H9 (cell line): ENCODE data around the gene RBSN. TPM values are rescaled to one million over a fixed set of nuclear protein-coding genes. Genes with fewer than 3 reads are reported as not detected.

Experiments
- DNase-seq: peaks from one replicate; pipeline ENCODE4 v3.0.0-alpha.2; 2017
- H2AFZ ChIP-seq: one replicate; pipeline ENCODE4 v1.6.1; 2013; ENCODE audit warnings: mild to moderate bottlenecking, low read length, control low read depth, moderate library complexity
- H2AK5ac ChIP-seq: 2 replicates; pipeline ENCODE4 v1.6.1; 2013; ENCODE audit warnings: low read length, control low read depth, mixed read lengths; ENCODE audit not compliant: insufficient read length
- H2BK120ac ChIP-seq: one replicate; pipeline ENCODE4 v1.6.1; 2013; ENCODE audit warnings: low read depth, mild to moderate bottlenecking, low read length, control low read depth, inconsistent platforms; ENCODE audit not compliant: poor library complexity, severe bottlenecking
- H2BK12ac ChIP-seq: 2 replicates; pipeline ENCODE4 v1.6.1; 2013; ENCODE audit warnings: low read length, control low read depth, mixed read lengths, low read depth; ENCODE audit not compliant: insufficient read length
- H2BK15ac ChIP-seq: 2 replicates; pipeline ENCODE4 v1.6.1; 2013; ENCODE audit warnings: low read depth, low read length, control low read depth
- H2BK20ac ChIP-seq: one replicate; pipeline ENCODE4 v1.6.1; 2013; ENCODE audit warnings: low read depth, mild to moderate bottlenecking, low read length, control low read depth, inconsistent platforms; ENCODE audit not compliant: poor library complexity, severe bottlenecking
- H2BK5ac ChIP-seq: 2 replicates; pipeline ENCODE4 v1.6.1; 2013; ENCODE audit warnings: low read length, control low read depth, mixed read lengths; ENCODE audit not compliant: insufficient read length
- H3K14ac ChIP-seq: 2 replicates; pipeline ENCODE4 v1.6.1; 2013; ENCODE audit warnings: low read length, control low read depth; ENCODE audit not compliant: insufficient read depth
- H3K18ac ChIP-seq: 2 replicates; pipeline ENCODE4 v1.6.1; 2013; ENCODE audit warnings: low read depth, mild to moderate bottlenecking, mixed read lengths, low read length, control low read depth; ENCODE audit not compliant: insufficient read length
- H3K23ac ChIP-seq: 2 replicates; pipeline ENCODE4 v1.6.1; 2013; ENCODE audit warnings: low read length, control low read depth, mixed read lengths, low read depth; ENCODE audit not compliant: insufficient read length
- H3K23me2 ChIP-seq: 2 replicates; pipeline ENCODE4 v1.6.1; 2013; ENCODE audit warnings: low read depth, mild to moderate bottlenecking, mixed read lengths, low read length, control low read depth; ENCODE audit not compliant: insufficient read length, poor library complexity, severe bottlenecking
- H3K27ac ChIP-seq: 2 replicates; pipeline ENCODE4 v1.5.1; 2013; ENCODE audit warnings: low read length, control low read depth, mixed read lengths, low read depth; ENCODE audit not compliant: insufficient read length
- H3K27me3 ChIP-seq: 2 replicates; pipeline ENCODE4 v1.6.1; 2013; ENCODE audit warnings: low read length, control low read depth, inconsistent platforms; ENCODE audit not compliant: insufficient read depth
- H3K4ac ChIP-seq: 2 replicates; pipeline ENCODE4 v1.6.1; 2013; ENCODE audit warnings: low read depth, mild to moderate bottlenecking, control low read depth, inconsistent platforms, low read length, moderate library complexity
- H3K4me1 ChIP-seq: 2 replicates; pipeline ENCODE4 v1.6.1; 2013; ENCODE audit warnings: low read length, control low read depth, inconsistent platforms; ENCODE audit not compliant: insufficient read depth
- H3K4me2 ChIP-seq: 2 replicates; pipeline ENCODE4 v1.6.1; 2013; ENCODE audit warnings: low read length, control low read depth, mixed read lengths; ENCODE audit not compliant: insufficient read length, insufficient read depth
- H3K56ac ChIP-seq: 2 replicates; pipeline ENCODE4 v1.6.1; 2013; ENCODE audit warnings: low read depth, mild to moderate bottlenecking, mixed read lengths, low read length, control low read depth; ENCODE audit not compliant: insufficient read length
- H3K79me1 ChIP-seq: 2 replicates; pipeline ENCODE4 v1.6.1; 2013; ENCODE audit warnings: low read depth, mild to moderate bottlenecking, moderate library complexity, low read length, control low read depth, inconsistent platforms; ENCODE audit not compliant: insufficient read depth, poor library complexity, severe bottlenecking
- H3K79me2 ChIP-seq: 2 replicates; pipeline ENCODE4 v1.6.1; 2013; ENCODE audit warnings: low read length, control low read depth, inconsistent platforms; ENCODE audit not compliant: insufficient read depth
- H3K9ac ChIP-seq: 2 replicates; pipeline ENCODE4 v1.6.1; 2013; ENCODE audit warnings: low read length, control low read depth, mixed read lengths; ENCODE audit not compliant: insufficient read length; ENCODE audit errors: extremely low read depth
- H3K9me3 ChIP-seq: one replicate; pipeline ENCODE4 v1.6.1; 2013; ENCODE audit warnings: low read depth, low read length, inconsistent platforms; ENCODE audit not compliant: control insufficient read depth
- H3T11ph ChIP-seq: one replicate; pipeline ENCODE4 v1.6.1; 2013; ENCODE audit warnings: mild to moderate bottlenecking, low read length, control low read depth, inconsistent platforms
- H4K20me1 ChIP-seq: one replicate; pipeline ENCODE4 v1.6.1; 2013; ENCODE audit not compliant: control insufficient read depth, insufficient read length, insufficient read depth
- H4K5ac ChIP-seq: 2 replicates; pipeline ENCODE4 v1.6.1; 2013; ENCODE audit warnings: low read depth, mild to moderate bottlenecking, mixed read lengths, low read length, control low read depth; ENCODE audit not compliant: insufficient read length
- H4K8ac ChIP-seq: replicated peaks from 2 replicates; pipeline ENCODE4 v1.6.1; 2013; ENCODE audit warnings: low read length, control low read depth, mixed read lengths, low read depth; ENCODE audit not compliant: insufficient read length
- H4K91ac ChIP-seq: 2 replicates; pipeline ENCODE4 v1.6.1; 2013; ENCODE audit warnings: low read depth, mild to moderate bottlenecking, moderate library complexity, mixed read lengths, low read length, control low read depth; ENCODE audit not compliant: insufficient read length
- H3K27ac Mint-ChIP-seq, 3 experiments: 2 replicates in 2 of 3; 3 replicates in 1 of 3; pipeline ENCODE4 v1.8.0; 2020 to 2021; ENCODE audit warnings: mixed read lengths in 3 of 3, mild to moderate bottlenecking in 1 of 3, moderate library complexity in 1 of 3
- H3K27me3 Mint-ChIP-seq: 2 replicates; pipeline ENCODE4 v1.8.0; 2021; ENCODE audit warnings: low read depth, mild to moderate bottlenecking, moderate library complexity, mixed read lengths
- H3K36me3 Mint-ChIP-seq, 3 experiments: 2 replicates in 2 of 3; 3 replicates in 1 of 3; pipeline ENCODE4 v1.8.0; 2020 to 2021; ENCODE audit warnings: low read depth in 3 of 3, mixed read lengths in 3 of 3; ENCODE audit not compliant: insufficient read depth in 1 of 3
- H3K4me1 Mint-ChIP-seq, 2 experiments: 2 replicates each; pipeline ENCODE4 v1.8.0; 2020; ENCODE audit warnings: mixed read lengths in 2 of 2
- H3K4me3 Mint-ChIP-seq, 2 experiments: 2 replicates in 1 of 2; 3 replicates in 1 of 2; pipeline ENCODE4 v1.8.0; 2020 to 2021; ENCODE audit warnings: mild to moderate bottlenecking in 2 of 2, mixed read lengths in 2 of 2, moderate library complexity in 1 of 2
- H3K9me3 Mint-ChIP-seq, 2 experiments: 2 replicates in 1 of 2; 3 replicates in 1 of 2; pipeline ENCODE4 v1.8.0; 2020; ENCODE audit warnings: mild to moderate bottlenecking in 2 of 2, mixed read lengths in 2 of 2, moderate library complexity in 1 of 2
- CTCF ChIP-seq: fragments of 200-600 bp; sonication (generic); conservative IDR thresholded peaks from 3 replicates; pipeline ENCODE4 v1.8.0; 2021; ENCODE audit warnings: antibody characterized with exemption, mild to moderate bottlenecking
- WGBS: extraction: QIAGEN DNeasy Blood & Tissue Kit; methylation state at CpG from one replicate; pipeline ENCODE4 v1.1.7; 2013; ENCODE audit warnings: missing lambda C conversion rate, low lambda C conversion rate, mixed read lengths; ENCODE audit not compliant: insufficient read length; ENCODE audit errors: extremely low coverage; 5-methylcytosine and 5-hydroxymethylcytosine counted together
- total RNA-seq: library from RNA; stranded (reverse); gene quantifications from 2 replicates; pipeline ENCODE4 v1.2.1, GENCODE V29; 2021

The RBSN gene
- total RNA-seq, 1 experiment from 2014 or later: 16.0 TPM

GRCh38 chr3:15038306-15038705, 60.6 kb downstream of the RBSN start:
- Histone ChIP-seq H2AK5ac (no peak overlapping the region), H3K79me2 (no peaks in the 10 kb centered on the region), H2BK12ac (no peak overlapping the region), H3K79me1 (no peaks in the 10 kb centered on the region), H2AFZ (no peak overlapping the region), H3K4me1 (no peaks in the 10 kb centered on the region), H3K14ac (no peak overlapping the region), H4K91ac (no peak overlapping the region), H3K4me2 (no peak overlapping the region), H3T11ph (no peak overlapping the region), H3K9ac (no peak overlapping the region), H3K9me3 (no peaks in the 10 kb centered on the region), H2BK5ac (no peak overlapping the region), H4K5ac (no peak overlapping the region), H2BK15ac (no peak overlapping the region), H3K18ac (no peak overlapping the region), H3K23ac (no peak overlapping the region), H3K27me3 (no peaks in the 10 kb centered on the region), H2BK120ac (no peak overlapping the region), H4K20me1 (no peaks in the 10 kb centered on the region), H3K56ac (no peak overlapping the region), H4K8ac (no peak overlapping the region), H3K27ac (no peak overlapping the region), H3K23me2 (no peaks in the 10 kb centered on the region), H2BK20ac (no peak overlapping the region), H3K4ac (no peak overlapping the region)
- WGBS: no CpG with 5 or more reads among the region's 6 CpGs
- TF ChIP-seq CTCF: no peak
- DNase-seq: no peak
- Mint-ChIP-seq H3K9me3 (no peaks in the 10 kb centered on the region), H3K4me1 (no peaks in the 10 kb centered on the region), H3K4me3 (no peak overlapping the region), H3K27me3 (no peaks in the 10 kb centered on the region), H3K27ac (peak overlapping the region in 1 of 3 experiments; percentile 43; a peak in 1 of 7 replicates), H3K36me3 (peaks cover 27 to 92% (median 80%) of the 10 kb centered on the region in 3 experiments; a peak in 6 of 7 replicates)
